Astrocyte of the spinal cord (primary cell): ENCODE data around the gene CCDC85C.

Experiments
- DNase-seq: peaks from one replicate; pipeline ENCODE4 v3.0.0; 2011; ENCODE audit warnings: low read depth, low spot score
- H3K4me3 ChIP-seq: 2 replicates; pipeline ENCODE4 v1.5.1; 2011; ENCODE audit warnings: low read depth, mild to moderate bottlenecking, low read length, moderate library complexity
- in situ Hi-C: cut with HindIII; loops from 2 replicates; pipeline ENCODE4 v1.10.0; 2017; ENCODE audit warnings: low sequenced_read_pairs
- TF ChIP-seq, protein P1 (sequence below): IDR thresholded peaks from 2 replicates; pipeline ENCODE4 v1.5.1; 2012; ENCODE audit warnings: low read depth, mild to moderate bottlenecking, low read length, inconsistent platforms

CCDC85C gene

GRCh38 chr14:99563749-99564129 is 40.3 kb downstream of the CCDC85C start:
- no peak for DNase-seq
- TF ChIP-seq, protein P1, sequence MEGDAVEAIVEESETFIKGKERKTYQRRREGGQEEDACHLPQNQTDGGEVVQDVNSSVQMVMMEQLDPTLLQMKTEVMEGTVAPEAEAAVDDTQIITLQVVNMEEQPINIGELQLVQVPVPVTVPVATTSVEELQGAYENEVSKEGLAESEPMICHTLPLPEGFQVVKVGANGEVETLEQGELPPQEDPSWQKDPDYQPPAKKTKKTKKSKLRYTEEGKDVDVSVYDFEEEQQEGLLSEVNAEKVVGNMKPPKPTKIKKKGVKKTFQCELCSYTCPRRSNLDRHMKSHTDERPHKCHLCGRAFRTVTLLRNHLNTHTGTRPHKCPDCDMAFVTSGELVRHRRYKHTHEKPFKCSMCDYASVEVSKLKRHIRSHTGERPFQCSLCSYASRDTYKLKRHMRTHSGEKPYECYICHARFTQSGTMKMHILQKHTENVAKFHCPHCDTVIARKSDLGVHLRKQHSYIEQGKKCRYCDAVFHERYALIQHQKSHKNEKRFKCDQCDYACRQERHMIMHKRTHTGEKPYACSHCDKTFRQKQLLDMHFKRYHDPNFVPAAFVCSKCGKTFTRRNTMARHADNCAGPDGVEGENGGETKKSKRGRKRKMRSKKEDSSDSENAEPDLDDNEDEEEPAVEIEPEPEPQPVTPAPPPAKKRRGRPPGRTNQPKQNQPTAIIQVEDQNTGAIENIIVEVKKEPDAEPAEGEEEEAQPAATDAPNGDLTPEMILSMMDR: no peak
- in situ Hi-C loops: no loop called here
- no peak overlapping the region for H3K4me3 ChIP-seq

DNA sequence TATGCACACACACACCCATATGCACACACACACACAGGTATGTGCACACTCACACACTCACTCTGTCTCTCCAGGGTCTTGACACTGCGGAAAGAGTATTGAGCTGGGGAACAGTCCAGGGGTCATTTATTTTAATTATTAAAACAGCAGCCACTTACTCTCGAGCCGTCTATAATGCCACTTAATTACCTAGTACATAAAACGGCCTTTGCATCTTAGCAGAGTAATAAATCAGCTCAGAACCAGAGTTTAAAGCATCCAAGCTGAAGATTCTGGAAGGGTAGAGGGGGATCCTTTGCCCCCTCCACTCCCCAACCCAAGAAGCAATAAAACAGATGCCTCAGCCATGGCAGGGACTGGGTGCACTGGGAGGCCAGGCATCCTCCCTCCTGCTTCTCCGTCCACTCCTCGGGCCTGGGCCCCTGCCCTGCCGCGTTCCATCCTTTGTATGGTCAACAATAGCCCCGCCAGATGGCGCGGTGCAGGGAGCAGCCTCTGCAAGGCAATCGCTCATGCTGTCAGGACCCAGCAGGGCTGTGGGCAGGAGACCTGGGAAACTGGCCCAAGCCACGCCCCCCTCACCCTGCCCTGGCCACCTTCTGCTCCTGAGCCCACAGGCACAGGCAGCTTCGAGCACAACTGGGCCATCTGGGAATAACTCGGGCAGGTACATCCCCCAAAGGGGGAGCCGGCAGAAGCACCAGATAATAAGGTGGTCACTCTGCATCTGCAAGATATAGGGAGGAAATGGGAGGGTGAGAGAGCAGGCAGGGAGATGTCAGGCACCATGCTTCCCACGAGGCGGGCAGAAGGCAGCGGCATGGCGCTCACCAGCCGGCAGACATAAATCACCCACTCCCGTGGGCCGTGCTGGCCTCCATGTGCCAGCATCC is 40.9 kb downstream of the CCDC85C start:
- no peak overlapping the region for H3K4me3 ChIP-seq
- TF ChIP-seq, protein P1: peak; percentile 70
- in situ Hi-C loops: no loop called here
- DNase-seq: peak; percentile 84

- TF ChIP-seq, protein P1: no peak
These were observed 42.1 kb downstream of the CCDC85C start for GRCh38 chr14:99561864-99562263.

GRCh38 chr14:99560922-99561683 is 42.9 kb downstream of the CCDC85C start:
- TF ChIP-seq, protein P1: no peak
- no peak overlapping the region for H3K4me3 ChIP-seq
- DNase-seq: no peak
- in situ Hi-C loops: no loop called here

More at GRCh38 chr14:99561864-99562263, 42.1 kb downstream of the CCDC85C start:
- no peak overlapping the region for H3K4me3 ChIP-seq
- DNase-seq: no peak
- in situ Hi-C loops: no loop called here

GRCh38 chr14:99560403-99560802 is 43.6 kb downstream of the CCDC85C start:
- H3K4me3 ChIP-seq: no peak overlapping the region
- TF ChIP-seq, protein P1: no peak
- in situ Hi-C loops: no loop called here
- DNase-seq: no peak

DNA sequence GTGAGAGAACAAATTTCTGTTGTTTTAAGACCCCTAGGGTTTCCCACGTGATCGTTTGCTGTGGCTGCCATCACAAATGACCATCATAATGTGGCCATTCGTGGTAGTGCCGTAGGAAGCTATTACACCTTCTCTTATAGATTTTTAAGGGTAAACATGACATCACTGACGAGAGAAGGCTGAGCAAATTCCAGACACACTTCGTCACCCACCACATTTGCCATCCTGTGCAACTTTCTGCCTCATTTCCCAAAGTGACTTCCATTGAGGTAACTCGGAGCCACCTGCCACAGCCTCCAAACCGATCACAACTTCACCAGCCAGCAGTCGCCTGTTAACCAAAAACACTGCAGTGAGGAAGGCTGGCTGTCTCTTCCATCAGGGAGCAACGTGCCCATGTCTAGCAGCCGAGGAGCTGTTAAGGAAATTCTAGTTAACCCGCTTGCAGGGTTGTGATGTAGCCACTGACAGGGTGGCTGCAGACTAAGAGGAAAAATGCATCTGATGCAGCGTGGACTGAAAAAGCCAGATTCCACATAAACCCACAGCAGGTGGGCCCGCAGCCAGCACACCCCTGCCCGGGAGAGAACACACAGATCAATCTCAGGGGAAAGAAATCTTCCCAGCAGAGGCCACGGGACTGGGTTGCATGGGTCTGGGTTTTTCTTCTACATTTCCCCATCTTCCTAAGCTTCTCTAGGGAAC is 44.6 kb downstream of the CCDC85C start:
- peak; percentile 53 for DNase-seq
- no peak overlapping the region for H3K4me3 ChIP-seq
- in situ Hi-C loops: no loop called here
- TF ChIP-seq, protein P1: no peak
